HG03521 (cell line): ENCODE measurements around the gene F11.
"Not testable (repeated sequence)": the region's sequence is repeated elsewhere in the genome, so short reads cannot be mapped to it uniquely, and the experiment has no call there.

Experiments
- ATAC-seq: cut with Tn5 transposase; IDR thresholded peaks from one replicate; pipeline ENCODE4 v1.9.1; 2021; ENCODE audit warnings: mild to moderate bottlenecking, moderate library complexity; ENCODE audit not compliant: unreplicated experiment

F11 gene

DNA sequence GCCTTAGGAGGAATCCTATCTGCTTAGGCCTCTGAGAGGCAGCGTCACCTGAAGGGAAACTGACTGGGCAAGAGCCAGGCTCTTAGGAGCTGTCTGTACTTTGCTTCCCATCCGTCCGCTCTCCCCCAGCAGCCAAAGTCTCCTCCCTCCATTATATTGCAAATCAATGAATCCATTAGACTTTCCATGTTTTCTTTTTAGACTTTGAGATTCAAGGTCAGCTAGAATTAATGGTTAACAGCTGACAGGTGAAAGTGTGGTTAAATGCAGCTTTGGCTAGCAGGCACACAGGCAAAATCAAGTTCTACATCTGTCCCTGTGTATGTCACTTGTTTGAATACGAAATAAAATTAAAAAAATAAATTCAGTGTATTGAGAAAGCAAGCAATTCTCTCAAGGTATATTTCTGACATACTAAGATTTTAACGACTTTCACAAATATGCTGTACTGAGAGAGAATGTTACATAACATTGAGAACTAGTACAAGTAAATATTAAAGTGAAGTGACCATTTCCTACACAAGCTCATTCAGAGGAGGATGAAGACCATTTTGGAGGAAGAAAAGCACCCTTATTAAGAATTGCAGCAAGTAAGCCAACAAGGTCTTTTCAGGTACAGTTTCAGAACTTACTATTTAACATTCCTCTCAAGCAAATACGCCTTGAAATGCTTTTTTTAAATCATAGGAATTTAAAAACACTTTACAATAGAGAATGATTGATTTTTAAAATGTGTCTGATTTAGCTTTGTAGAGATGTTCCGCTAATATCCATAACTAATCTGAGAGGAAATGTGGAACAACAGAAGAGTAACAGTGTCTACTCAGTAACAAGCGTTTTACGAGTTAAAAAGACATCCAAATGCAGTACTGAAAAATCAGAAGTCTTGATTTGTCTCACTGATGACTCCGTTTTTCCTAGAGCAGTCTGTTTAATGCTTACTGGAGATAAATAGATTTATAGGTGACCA lies at the start of gene F11:
F11 (plus strand) TSS at position 507 of the 970 bp plus-strand sequence. CDS start 948 bp downstream, outside the sequence.
- ATAC-seq = no peak

DNA sequence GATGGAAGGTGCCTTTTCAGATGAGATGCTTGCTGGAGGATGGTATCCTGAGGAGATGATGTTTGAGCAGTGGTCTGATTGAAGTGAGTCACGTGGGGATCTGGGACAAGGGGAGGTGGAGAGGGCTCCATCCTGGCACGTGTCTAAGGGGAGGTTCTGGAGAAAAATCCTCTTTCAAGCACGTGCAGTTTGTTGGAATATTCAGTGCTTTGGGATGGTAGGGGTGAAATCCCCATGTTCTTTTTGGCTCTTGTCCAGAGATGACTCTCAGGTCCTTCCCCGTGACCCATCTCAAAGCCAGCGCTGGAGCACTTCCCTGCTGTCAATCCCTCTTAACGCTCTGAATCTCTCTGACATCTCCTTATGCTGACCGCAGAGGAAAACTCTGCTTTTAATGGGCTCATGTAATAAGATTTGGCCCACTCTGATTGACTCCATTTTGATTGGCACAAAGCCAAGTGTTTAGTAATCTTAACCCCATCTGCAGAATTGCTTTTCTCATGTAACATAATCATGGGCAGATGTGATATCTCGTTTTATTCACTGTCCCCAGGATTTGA lies 49.4 kb upstream of the F11 start:
- no peak for ATAC-seq

DNA sequence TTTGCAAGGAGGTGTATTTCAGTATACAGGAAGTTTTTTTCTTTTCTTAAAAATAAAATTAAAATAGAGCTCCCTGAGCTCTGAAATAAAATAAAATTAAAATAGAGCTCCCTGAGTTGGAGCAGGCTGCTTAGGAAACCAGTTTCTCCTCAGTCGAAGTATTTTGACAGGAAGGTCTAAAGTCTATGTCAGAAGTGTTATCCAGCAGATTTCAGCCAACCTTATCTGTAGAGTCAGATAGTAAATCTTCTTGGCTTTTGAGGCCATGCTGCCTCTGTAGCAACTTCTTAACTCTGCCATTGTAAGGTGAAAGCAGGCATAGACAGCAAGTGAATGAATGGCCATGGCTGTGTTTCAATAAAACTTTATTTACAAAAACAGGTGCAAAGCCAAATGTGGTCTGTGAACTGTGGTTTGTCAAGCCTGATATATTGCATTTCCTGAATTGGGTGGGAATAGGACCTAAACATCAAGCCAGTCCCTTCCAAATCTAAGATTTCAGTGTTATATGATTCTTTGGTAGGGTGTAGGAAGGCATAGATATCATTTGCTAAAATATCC lies 48.2 kb upstream of the F11 start:
- no peak for ATAC-seq

GRCh38 chr4:186221624-186222023 lies 44.4 kb upstream of the F11 start:
- no peak for ATAC-seq

- ATAC-seq = no peak
These were observed 40.1 kb upstream of the F11 start for GRCh38 chr4:186225848-186226247.

DNA sequence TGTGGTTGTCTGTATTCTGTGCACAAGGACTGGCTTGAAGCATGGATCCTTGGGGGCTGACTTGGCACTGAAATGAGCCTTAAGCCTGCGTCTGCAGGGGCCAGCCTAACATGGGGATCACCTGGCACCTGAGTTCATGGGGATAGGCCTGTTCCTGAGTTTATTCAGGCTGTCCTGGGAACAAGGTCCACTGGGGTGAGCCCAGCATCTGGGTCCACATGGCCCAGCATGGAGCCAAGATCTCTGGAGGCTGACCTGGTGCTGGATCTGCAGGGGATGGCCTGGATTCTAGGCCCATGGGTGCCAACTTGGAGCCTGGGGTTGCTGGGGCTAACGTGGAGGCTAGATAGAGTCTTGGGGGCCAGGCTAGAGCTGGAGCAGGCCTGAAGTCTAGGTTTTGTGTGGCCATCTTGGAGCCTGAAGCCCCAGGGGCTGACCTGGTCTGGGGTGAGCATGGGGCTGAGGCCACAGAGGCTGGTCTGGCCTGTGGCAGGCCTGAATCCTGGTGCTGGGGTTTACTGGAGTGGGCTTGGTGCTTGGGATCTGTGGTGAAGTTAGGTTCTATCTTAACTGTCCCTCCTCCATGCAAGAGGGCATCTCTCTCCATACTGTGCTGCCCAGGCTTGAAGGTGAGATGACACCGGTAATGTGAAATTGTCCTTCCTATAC lies 39.3 kb upstream of the F11 start:
- no peak for ATAC-seq

DNA sequence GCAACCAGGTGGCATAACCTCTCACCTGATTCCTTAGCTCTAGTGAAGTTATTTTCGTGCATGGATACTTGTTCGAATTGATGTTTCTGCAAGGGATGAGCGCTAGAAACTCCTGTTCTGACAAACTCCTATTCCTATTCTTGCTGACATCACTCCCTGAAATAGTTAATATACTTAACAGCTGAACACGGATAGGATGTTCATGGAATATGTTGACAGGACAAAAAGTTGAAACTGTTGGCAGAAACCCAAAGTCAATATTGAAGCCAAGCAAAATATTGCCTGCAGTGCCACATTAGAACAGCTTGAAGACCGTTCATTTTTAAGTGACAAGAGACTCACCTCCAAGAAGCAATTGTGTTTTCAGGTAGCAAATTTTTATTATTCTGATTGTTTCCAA lies 38.8 kb upstream of the F11 start, which contains the start of gene KLKB1:
KLKB1 (plus strand) TSS at position 287 of the 400 bp plus-strand sequence. CDS start 689 bp downstream, outside the sequence.
- ATAC-seq = no peak

DNA sequence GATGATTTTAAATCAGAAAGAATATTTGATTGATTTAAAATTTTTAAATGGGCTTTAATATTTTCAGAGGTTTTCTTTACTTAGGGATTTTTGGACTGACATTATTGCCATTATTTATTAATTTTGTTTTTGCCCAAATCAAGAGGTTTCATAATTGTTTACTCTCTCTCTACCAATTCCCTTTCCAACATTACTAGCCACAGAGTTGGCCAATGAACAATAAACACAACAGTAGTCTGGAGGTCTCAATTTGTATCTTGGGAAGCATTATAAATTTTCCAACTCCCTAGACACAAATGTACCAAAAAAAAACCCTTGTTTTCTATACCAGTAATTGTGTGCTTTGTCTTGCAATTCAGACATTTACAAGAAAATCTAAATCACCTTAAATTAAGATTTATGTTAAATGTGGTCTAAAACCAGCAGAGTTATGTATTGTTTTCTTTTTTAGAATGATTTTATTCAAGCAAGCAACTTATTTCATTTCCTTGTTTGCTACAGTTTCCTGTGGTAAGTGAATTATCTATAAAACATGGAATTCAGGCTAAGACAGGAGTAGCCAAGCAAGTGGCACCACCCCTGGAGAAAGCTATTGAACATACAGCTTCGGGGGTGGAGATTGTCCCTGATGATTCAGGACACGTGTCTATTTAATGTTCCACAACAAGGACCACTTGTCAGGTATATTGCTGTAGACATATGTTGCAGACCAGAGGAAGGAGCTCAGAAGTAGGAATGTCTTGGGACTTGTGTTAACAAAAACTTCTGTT lies 38.1 kb upstream of the F11 start:
- no peak for ATAC-seq

GRCh38 chr4:186228514-186228894 lies 37.5 kb upstream of the F11 start:
- ATAC-seq = no peak

DNA sequence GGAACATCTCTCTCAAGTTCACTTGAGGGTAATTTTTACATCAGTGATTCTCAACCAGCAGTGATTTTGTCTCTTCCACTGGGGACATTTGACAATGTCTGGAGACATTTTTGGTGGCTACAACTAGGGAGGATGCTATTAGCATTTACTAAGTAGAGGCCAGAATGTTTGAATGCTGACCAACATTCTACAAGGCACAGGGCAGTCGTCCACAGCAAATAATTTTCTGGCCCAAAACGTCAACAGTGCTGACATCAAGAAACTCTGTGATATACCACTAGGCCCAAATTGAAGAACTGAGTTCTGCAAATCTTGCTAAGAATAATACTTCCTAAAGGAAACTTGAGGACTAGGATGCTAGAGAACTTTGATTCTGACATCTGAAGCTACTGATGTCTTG lies 31.6 kb upstream of the F11 start:
- ATAC-seq = no peak

GRCh38 chr4:186236126-186236525 lies 29.9 kb upstream of the F11 start:
- no peak for ATAC-seq

GRCh38 chr4:186240452-186240847 lies 25.5 kb upstream of the F11 start:
- ATAC-seq = no peak

- ATAC-seq = no peak
These were observed 25.0 kb upstream of the F11 start for GRCh38 chr4:186240848-186241491.

GRCh38 chr4:186241616-186242015 lies 24.4 kb upstream of the F11 start:
- ATAC-seq = no peak

- not testable (repeated sequence) for ATAC-seq
These were observed 24.0 kb upstream of the F11 start for GRCh38 chr4:186242031-186242430.

GRCh38 chr4:186243331-186243730 lies 22.7 kb upstream of the F11 start:
- no peak for ATAC-seq

- no peak for ATAC-seq
These were observed 21.2 kb upstream of the F11 start for GRCh38 chr4:186244835-186245234.

GRCh38 chr4:186247062-186247752 lies 18.8 kb upstream of the F11 start:
- not testable (repeated sequence) for ATAC-seq

DNA sequence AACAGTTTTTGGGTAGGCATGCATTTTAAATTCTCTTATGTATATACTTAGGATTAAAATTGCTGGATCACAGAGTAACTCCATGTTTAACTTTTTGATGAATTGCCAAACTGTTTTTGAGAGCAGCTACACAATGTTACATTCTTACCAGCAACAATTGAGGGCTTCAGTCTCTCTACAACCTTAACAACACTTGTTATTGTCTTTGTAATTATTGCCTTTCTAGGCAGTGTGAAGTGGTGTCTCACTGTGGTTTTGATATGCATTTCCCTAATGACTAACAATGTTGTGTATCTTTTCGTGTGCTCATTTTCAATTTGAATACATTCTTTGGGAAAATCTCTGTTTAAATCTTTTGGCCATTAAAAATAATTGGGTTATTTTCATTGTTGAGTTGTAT lies 17.3 kb upstream of the F11 start:
- ATAC-seq = no peak
